Stimulated activated CD8-positive, alpha-beta memory T cell treated with anti-CD3 and anti-CD28 coated beads, Interleukin-15, amount 100 ng/mL, for 4 hours (primary cell): ENCODE measurements around the gene SWAP70.

Experiments
- DNase-seq, 2 donors: peaks; one replicate each; pipeline ENCODE4 v3.0.0-alpha.2; 2020; ENCODE audit warnings: low read depth in 2 of 2

Gene SWAP70

DNA sequence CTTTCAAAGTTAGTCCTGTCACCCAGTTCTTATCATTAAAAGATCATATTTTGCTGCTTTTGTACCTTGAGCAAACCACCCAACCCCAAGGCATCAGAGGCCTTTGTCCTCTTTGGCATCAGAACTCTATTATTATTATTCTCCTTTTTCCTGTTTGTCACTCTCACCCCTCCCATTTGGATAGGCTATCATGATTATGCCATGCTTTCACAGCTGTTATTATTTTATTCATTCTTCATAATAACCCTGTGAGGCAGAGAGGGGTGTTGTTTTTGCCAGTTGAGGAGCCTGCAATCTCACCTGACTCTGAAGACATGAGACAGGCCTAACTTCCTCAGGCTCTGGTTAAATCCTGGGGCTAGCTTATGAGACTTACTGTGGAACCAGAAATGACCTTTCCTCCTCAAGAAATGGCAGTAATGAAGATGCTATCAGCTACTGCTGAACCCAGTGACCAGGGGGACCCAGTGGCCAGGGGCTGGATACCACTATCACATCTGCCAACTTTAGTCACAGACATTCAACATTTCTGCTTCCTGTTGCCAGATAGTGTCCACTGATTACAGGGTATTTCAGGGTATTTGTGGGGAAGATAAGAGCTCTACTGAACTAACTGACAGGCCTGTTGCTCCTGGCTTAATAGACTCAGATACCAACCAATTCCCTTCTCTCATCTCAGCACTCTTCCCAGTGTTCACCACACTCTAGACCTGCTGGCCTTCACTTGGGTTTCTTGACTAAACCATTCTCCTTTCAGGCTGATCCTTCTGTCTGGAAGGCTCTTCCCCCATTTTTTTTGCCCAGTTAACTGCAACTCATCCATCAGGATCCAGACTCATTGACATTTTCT lies 11.8 kb upstream of the SWAP70 start:
- DNase-seq = no peak

DNA sequence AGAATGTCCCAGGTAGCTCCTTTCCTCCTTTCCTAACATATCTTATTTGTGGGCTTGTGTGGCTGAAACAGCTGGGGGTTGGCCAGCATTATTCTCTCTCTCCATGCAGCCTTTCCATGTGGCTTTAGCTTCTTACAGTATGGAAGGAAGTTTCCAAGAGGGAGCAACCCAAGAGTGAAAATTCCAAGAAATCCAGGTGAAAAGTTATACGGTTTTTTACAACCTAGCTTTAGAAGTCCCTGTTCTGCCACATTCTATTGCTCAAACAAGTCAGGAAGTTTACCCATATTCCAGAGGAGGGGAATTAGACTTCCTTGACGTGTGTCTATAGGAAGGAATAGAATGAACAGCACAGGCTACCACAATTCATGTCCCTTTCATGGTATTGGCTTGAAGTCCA lies 10.0 kb upstream of the SWAP70 start:
- no peak for DNase-seq

DNA sequence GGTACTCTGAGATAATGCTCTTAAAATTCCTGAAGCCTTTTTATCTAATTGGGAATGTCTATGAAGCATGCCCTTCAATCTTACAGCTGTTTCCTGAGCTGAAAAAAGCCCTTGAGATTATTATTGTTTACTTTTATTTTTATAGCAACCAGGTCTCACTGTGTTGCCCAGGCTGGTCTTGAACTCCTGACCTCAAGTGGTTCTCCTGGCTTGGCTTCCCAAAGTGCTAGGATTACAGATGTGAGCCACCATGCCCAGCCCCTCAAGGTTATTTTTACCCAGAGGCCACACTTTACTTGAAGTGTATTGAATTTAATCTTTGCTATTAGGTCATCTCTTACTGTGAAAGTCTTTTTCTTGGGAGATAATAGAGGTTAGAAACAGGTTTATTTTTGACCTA lies 7.0 kb upstream of the SWAP70 start:
- DNase-seq = no peak

DNA sequence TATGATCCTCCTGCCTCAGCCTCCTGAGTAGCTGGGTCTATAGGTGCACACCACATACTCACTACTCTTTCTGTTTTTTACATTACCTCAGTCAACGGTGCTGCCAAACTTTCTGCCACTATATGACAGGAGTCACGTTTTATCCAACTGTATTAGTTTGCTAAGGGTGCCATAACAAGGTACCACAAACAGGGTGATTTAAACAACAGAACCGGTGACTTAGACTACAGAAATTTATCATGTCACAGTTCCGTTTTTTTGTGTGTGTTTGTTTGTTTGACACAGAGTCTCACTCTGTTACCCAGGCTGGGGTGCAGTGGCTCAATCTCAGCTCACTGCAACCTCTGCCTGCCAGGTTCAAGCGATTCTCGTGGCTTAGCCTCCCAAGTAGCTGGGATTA lies 6.3 kb upstream of the SWAP70 start:
- DNase-seq = no peak

DNA sequence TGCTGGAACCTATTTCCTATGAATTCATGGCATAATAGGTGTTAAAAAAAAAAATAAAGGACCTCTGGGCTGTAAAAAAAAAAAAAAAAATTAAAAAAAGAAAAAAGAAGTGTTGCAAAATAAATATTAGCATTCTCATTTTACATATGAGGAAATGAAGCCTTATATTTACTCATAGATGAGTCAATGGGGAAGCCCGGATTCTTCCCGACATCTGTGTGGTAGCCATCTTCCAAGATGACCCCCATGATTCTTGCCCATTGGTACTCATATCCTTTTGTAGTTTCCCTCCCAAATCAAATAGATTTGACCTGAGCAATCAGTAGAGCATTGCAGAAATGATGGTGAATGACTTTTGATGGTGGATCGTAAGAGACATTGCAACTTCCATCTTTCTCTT lies 3.0 kb upstream of the SWAP70 start:
- no peak for DNase-seq

DNA sequence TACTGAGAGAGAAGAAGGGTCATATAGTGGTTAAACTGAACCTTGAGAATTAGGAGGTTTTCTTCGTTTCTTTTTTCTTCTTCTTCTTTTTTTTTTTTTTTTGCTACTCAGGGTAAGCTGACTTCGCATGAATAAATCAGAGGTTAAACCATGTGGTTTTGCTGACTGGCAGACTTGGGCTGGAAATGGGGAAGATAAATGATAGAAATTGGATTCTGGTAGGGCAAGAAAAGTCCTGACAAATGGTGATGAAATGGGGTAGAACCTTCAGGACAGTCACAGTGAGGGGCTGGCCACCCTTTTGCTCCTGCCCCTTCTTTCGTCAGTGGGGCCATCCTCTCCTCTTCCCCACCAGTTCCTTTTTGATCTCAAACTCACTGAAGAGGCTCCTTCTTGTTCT lies 1.6 kb upstream of the SWAP70 start:
- no peak for DNase-seq

DNA sequence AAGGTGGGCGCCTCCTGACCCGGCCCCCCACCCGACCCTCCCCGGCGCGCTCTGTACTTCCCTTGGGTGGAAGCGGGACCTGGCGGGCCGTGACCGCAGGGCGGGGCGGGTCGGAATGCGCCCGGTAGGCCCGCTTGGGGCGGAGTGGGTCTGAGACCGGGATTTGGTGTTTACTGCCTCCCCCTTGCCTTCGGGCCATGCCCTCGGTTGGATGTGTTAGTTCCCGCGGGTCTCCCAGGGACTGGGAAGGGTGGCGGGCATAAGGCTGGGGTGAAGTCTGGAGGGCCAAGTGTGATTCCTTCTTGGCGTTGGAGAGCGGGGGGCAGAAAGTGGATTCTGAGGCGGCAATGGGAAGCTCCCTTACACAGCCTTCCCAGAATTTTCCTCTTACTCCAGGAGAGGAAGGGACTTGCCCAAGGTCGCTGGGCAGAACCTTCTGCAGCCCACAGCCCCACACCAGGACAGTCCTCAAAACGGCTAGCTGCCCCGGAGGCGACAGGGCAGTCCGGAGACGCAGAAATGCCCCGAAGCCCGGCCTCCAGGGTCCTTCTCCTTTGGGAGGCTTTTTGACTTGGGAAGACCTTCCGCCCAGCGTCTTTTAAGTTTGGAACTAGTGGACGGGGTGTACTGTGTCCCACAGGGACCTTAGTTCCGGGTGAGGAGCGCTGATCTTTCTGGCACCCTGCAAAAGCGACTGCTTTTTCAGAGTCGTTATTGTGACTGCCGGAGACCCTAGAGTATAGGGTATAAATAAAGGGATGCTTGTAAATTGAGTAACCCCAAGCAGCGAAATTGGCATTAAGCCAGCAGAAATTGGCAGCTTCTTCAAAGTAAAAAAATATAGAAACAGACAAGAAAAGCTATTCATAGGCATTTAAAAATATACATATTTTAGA lies 647 bp downstream of the SWAP70 start:
- DNase-seq = peak in 1 of 2 donors; percentile 6

DNA sequence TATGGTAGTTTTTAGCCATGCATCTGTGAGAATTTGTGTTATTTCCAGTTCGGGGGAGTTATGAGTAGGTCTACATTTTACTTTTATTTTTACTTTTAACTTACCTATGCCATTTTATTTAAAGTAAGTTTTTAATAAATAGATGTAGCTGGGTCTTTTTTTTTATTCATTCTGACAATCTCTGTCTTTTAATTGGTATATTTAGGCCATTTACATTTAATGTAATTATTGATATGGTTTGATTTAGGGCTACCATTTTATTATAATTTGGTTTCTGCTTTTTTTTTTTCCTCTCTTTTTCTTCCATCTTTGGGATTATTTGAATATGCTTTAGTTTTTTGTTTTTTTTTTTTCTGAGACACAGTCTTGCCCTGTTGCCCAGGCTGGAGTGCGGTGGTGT lies 1.9 kb downstream of the SWAP70 start:
- DNase-seq = no peak

DNA sequence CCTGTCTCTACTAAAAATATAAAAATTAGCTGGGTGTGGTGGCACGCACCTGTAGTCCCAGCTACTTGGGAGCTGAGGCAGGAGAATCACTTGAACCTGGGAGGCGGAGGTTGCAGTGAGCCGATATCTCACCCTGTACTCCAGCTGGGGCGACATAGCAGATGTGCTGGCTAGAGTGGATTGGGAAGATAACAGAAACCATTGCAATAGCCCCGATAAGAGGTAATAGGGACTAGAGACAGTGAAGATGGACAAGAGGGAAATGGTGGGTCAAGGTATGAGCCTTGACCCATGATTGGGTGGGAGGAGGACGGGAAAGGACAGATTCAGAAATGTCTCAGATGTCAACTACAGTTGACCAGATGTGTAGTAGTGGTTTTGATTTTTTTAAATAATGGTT lies 6.1 kb downstream of the SWAP70 start:
- DNase-seq = no peak

DNA sequence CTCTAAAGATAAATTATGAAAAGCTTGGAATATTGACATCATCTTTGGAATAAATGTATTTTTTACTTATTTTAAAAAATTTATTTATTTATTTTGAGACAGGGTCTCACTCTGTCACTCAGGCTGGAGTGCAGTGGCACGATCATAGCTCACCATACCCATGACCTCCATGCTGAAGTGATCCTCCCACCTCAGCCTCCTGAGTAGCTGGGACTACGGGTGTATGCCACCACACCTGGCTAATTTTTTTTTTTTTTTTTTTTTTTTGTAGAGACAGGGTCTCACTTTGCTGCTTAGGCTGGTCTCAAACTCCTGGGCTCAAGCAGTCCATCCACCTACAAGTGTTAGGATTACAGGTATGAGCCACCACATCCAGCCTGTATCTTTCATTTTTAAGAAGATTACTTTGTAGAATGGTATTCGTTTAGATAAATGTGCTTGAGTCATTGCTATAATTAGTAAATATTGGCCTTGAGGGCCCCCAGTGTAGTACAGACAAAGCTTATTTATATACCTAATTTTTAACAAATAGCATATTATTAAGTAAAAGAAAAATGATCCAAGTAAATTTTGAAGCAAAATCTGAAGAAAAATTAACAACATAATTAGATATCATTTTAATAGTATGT lies 8.5 kb downstream of the SWAP70 start:
- DNase-seq = no peak

DNA sequence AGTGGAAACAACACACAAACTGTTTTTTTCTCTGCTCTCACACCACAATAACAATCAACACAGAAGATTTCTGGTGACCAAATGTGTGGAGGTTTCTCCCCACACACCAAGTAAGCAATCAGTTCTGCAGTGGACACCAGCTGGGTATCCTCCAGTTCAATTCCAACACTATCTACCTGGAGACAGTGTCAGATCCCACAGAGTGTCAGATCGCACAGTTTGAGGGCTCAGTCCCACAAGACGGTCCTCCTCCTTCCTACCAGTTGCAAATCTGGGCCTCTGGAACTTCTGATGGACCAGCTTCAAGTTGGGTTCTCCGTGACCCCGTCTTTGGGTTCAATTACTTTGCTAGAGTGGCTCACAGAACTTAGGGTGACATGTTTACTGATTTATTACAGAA lies 9.0 kb downstream of the SWAP70 start:
- no peak for DNase-seq

DNA sequence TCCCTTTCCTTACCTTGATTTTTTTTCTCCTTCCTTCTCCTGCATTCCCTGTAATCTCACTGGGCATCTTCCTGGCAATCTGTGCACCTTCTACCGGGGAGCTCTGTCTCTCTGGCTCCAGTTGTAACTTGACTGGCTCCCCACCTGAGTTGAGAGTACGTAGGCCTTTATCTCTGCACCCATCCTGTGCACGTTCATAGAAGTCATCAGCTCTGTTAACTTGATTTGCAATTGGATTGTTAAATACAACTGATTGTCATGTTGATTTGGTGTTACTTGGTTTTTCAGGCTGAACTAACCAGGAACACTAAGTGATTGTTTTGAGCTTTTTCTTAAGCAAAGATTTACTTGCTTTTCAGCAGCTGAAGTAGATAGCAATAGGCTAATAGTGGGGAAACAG lies 11.8 kb downstream of the SWAP70 start:
- no peak for DNase-seq

DNA sequence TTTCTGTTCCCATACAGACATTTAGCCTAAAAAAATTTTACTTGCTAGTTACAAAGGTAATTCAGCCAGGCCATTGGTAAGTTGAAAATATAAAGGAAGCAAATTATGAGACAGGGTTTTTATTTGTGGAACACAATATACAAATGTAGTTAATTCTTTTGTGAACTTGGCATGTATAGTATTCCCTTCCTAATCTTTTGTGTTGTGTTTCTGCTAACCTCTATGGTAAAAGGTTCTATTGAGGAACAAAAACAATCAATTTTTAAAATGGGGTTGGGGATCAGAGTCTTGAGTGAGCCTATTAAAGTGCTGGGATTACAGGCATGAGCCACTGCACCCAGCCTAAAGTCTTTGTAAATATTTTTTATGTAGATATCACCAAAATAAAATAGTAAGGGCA lies 14.1 kb downstream of the SWAP70 start:
- no peak for DNase-seq

DNA sequence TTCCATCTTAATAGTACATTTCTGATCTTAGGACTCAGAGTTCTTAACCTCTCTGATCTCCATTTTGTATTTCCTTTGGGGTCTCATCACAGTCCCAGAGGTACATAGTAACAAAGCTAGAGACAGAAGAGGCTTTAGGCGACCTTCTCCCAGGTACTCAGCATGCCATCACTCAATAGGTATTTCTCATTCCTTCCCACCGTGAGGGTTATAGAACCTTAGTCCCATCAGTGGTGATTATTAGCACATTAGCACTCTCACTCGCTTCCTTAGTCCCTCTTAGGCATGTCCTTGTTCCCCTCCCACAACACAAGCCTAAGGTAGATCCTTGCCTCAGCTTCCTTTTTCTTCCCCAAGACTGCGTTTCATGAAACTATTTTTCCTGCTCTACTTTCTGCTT lies 14.7 kb downstream of the SWAP70 start:
- no peak for DNase-seq

DNA sequence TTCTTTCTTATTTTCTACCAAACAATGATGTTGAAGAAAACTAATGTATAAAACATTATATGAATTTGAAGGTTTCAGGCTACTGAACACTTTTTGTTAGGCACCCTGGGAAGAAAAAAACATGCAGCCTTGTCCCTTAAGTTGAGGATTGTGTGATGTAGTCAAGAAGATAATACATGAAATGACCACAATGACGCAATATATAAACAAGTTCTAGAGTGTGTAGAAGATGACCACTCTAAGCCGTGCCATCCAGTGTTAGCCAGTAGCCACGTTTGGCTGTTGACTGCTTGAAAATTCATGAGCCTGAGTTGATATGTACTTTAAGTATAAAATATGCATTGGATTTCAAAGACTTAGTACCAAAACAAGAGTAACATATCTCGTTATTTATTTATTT lies 16.2 kb downstream of the SWAP70 start:
- no peak for DNase-seq

DNA sequence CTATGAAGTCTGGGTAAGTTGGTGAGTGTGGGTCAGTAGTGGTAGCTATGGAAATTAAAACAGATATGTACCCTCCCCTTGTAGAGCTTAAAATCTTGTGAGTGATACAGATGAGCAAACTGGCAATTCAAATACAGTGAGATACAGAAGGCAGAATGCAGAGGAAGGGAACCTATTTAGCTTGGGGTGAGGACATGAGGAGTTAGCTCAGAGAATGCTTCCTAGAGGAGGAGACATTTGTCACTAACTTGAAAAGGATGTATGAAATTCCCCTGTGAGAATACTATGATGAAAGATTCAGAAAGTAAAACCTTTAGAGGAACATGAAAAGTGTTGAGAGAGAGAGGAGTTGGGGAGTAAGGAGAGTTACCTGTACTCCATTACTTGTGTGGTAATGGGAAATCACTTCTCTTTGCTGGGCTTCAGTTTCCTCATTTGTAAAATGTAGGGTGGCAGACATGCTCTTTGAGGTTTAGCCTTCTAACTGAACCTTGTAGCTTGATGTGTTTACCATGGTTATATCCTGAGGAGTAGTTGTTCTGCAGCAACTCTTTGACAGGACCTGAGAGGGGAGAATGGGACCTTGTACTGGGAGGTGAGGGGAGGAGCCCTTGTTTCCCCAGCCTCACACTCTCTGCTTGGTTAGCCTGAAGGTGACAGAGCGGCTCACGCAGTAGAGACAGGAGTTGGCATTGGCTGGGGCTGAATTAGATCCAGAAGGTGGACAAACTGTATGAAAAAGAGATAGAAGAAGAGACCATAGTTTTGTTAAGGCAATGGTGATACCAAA lies 17.9 kb downstream of the SWAP70 start:
- no peak for DNase-seq

DNA sequence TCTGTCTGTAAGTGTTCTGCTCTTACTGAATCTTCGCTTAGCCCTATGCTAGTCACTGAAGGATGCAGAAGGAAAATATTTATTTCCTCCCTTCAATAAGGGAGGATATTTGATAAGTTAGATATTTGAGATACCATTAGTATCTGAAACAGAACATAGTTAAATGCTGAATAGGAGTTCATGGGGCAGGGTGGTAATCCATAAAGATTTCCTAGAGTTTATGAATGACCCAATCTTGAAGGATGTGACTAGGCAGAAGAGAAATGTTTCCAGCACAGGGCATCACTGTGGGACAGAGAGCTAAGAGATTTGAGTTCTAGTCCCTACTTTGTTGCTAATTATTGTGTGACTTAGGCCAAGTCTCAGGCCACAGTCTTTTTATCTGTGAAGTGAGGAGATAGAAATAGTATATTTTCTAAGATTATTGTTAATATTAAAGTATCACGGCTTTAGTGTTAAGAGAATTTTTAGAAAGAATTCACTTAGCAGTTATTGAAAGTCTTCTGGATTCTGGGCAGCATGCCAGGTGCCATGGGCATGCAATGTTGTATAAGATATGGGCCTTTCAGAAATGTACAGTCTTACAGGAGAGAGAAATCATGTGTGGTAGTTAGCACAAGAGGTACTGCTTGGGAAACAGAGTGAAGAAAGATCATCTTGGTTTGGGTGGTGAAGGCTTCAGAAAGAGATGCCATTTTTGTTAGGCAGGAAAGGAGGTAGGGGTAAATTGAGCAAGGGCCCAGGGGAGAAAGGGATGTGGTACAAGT lies 24.0 kb downstream of the SWAP70 start:
- no peak for DNase-seq

DNA sequence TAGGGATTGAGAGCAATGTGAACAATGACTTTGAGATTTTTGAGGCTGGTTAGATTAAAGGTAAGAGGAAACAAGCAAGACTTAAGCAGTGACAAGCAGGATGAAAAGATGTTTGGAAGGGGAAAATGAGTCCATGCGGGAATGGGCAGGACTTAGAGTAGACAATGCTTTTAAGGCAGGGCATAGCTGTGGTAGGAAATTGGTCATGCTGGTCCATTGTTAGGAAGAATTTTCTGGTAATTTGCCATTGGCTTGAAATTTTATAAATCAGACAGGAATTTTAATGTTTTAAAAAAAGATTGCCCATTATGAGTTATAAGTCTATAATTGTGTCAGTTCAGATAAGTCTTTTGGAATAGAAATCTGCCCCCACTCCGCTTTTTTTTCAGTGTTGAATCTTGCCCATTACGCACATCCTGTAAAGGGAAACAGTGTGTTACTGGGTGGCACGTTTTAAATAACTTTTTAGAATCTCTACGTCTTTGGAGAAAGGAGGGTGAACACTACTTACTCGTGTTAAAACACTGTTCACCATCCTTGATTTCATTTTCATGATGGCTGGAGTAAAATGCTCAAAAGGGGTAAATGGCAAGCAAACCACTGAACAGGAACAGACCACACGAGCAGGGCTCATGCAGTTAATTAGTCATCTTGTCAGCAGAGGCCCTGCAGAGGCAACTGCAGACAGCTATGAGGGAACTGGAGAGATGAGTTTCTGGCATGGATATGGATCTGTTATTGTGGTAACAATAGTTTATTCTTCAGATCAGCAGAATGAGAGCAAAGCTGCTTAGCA lies 25.0 kb downstream of the SWAP70 start:
- DNase-seq = no peak

DNA sequence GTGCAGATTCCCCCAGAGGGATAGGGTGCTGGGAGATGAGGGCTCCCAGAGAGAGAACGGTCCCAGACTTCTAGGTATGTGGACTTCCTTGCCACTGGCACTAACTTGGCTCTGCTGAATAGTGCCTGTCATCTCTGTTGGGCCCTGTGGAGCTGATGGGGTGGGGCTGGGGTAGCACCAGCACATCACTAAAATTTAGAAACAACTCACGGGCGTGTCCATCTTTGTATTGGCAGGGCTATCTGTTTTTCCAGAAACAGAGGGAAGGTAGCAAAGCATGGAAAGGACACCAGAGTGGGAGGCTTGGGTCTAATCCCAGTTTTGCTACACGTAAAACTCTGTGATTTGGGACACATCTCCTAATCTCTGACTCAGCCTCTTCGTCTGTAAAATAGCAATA lies 25.8 kb downstream of the SWAP70 start:
- no peak for DNase-seq

DNA sequence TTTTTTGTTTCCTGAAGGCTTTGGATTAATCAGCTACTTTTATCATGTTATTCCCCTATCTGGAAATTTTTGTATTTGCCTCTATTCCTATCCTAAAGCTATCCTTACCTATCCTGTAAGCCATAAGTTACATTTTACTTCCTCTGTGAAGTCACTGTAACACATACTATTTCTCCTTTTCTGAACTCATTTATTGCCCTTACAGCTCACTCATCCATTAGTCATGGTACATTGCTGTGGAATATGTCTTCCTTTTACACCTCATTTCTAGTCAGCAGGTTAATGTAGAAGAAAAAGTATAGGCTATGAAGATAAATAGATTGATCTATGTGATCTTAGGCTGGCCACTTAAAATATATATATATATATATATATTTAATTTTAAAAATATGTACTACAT lies 28.0 kb downstream of the SWAP70 start:
- no peak for DNase-seq
